H1 (cell line): ENCODE measurements around the gene HOXB8. TPM values are rescaled to one million over a fixed set of nuclear protein-coding genes. Genes with fewer than 3 reads are reported as not detected.
A peak's percentile ranks its signal among the peaks of the same experiment; 100 is the strongest.

ENCODE experiments used
- CTCF ChIA-PET: fragments of 300-600 bp; sonication (Branson Sonifier 250); formaldehyde crosslinking; loops from one replicate; lab custom pipeline; 2021; ENCODE audit not compliant: partially characterized antibody; lab: Charles Lee
- POLR2A ChIA-PET: fragments of 300-600 bp; sonication (Branson Sonifier 250); formaldehyde crosslinking; loops from one replicate; lab custom pipeline; 2021; ENCODE audit warnings: inconsistent platforms; ENCODE audit not compliant: partially characterized antibody; lab: Charles Lee
- DNase-seq, 2 experiments: peaks; one replicate each; pipeline versions ENCODE4 v3.0.0 to v3.0.0-alpha.2; 2010 to 2022; ENCODE audit warnings: low spot score in 2 of 2, low read depth in 1 of 2, mixed read lengths in 1 of 2
- FAIRE-seq: peaks from 2 replicates; lab custom pipeline; 2011; peaks lifted over from hg19 to GRCh38; lab: Jason Lieb, UNC
- H2AFZ ChIP-seq: 2 replicates; pipeline ENCODE4 v1.8.1; 2012; ENCODE audit warnings: low read length, inconsistent platforms
- H2AK5ac ChIP-seq: 2 replicates; pipeline ENCODE4 v1.6.1; 2013; ENCODE audit warnings: low read depth, low read length
- H2BK120ac ChIP-seq: replicated peaks from 2 replicates; pipeline ENCODE3; 2013; ENCODE audit warnings: low read depth, low read length, inconsistent platforms
- H2BK12ac ChIP-seq: 2 replicates; pipeline ENCODE4 v1.6.1; 2013; ENCODE audit warnings: low read depth, low read length
- H2BK15ac ChIP-seq: 2 replicates; pipeline ENCODE4 v1.6.1; 2013; ENCODE audit warnings: low read length
- H2BK20ac ChIP-seq: 2 replicates; pipeline ENCODE4 v1.6.1; 2013; ENCODE audit warnings: low read length
- H2BK5ac ChIP-seq: 2 replicates; pipeline ENCODE4 v1.6.1; 2013; ENCODE audit warnings: low read depth, low read length
- H3K14ac ChIP-seq: 2 replicates; pipeline ENCODE4 v1.6.1; 2013; ENCODE audit warnings: inconsistent platforms; ENCODE audit not compliant: insufficient read length
- H3K18ac ChIP-seq: 2 replicates; pipeline ENCODE4 v1.6.1; 2013; ENCODE audit warnings: low read length; ENCODE audit errors: extremely low read depth
- H3K23ac ChIP-seq: 2 replicates; pipeline ENCODE4 v1.6.1; 2013; ENCODE audit warnings: inconsistent platforms; ENCODE audit not compliant: insufficient read length
- H3K23me2 ChIP-seq: 2 replicates; pipeline ENCODE4 v1.6.1; 2013; ENCODE audit warnings: low read depth, low read length
- H3K27ac ChIP-seq: 2 replicates; pipeline ENCODE4 v1.6.1; 2011; ENCODE audit warnings: low read depth, low read length, inconsistent platforms
- H3K27me3 ChIP-seq, 4 experiments: replicated peaks in 1 of 4; 1 replicate in 1 of 4; 2 replicates in 3 of 4; pipeline versions ENCODE4 v1.6.1 to v1.8.1; 2011 to 2013; ENCODE audit warnings: low read length in 3 of 4, mild to moderate bottlenecking in 3 of 4, inconsistent platforms in 2 of 4, mixed read lengths in 2 of 4, moderate library complexity in 1 of 4; ENCODE audit not compliant: control insufficient read depth in 3 of 4, insufficient read depth in 3 of 4; ENCODE audit errors: extremely low read depth in 1 of 4
- H3K36me3 ChIP-seq, 4 experiments: 2 replicates each; pipeline versions ENCODE4 v1.6.1 to v1.8.1; 2011 to 2013; ENCODE audit warnings: mild to moderate bottlenecking in 4 of 4, low read length in 3 of 4, moderate library complexity in 2 of 4, control low read depth in 1 of 4, inconsistent platforms in 1 of 4; ENCODE audit not compliant: insufficient read depth in 4 of 4, control insufficient read depth in 2 of 4
- H3K4ac ChIP-seq: replicated peaks from 2 replicates; pipeline ENCODE3; 2013; ENCODE audit warnings: low read length, low read depth, mixed read lengths, inconsistent platforms; ENCODE audit not compliant: insufficient read length
- H3K4me1 ChIP-seq, 4 experiments: replicated peaks in 1 of 4; 1 replicate in 1 of 4; 2 replicates in 3 of 4; pipeline versions ENCODE4 v1.6.1 to v1.8.1; 2011 to 2013; ENCODE audit warnings: low read length in 3 of 4, inconsistent platforms in 2 of 4, mixed read lengths in 1 of 4; ENCODE audit not compliant: insufficient read depth in 4 of 4, control insufficient read depth in 3 of 4
- H3K4me2 ChIP-seq, 2 experiments: 2 replicates each; pipeline versions ENCODE4 v1.6.1 to v1.8.1; 2011 to 2013; ENCODE audit warnings: low read depth in 2 of 2, low read length in 2 of 2, control low read depth in 1 of 2, inconsistent platforms in 1 of 2, mild to moderate bottlenecking in 1 of 2; ENCODE audit not compliant: insufficient read depth in 1 of 2
- H3K4me3 ChIP-seq, 4 experiments: fragments of 200-600, 300-600 bp in 1 of 4; sonication (generic), shearing (Covaris generic), sonication (Bioruptor Twin) in 1 of 4; 2 replicates each; pipeline versions ENCODE4 v1.5.1 to v1.8.1; 2011 to 2016; ENCODE audit warnings: low read length in 4 of 4, low read depth in 3 of 4, control low read depth in 2 of 4, inconsistent platforms in 2 of 4, mild to moderate bottlenecking in 2 of 4, mixed read lengths in 1 of 4, moderate library complexity in 1 of 4; ENCODE audit not compliant: insufficient read depth in 2 of 4; ENCODE audit errors: extremely low read depth in 1 of 4
- H3K56ac ChIP-seq: replicated peaks from 2 replicates; pipeline ENCODE3; 2013; ENCODE audit warnings: low read depth, mild to moderate bottlenecking, mixed read lengths, low read length, inconsistent platforms; ENCODE audit not compliant: insufficient read length
- H3K79me1 ChIP-seq: 2 replicates; pipeline ENCODE4 v1.6.1; 2013; ENCODE audit warnings: low read depth, low read length, control low read depth
- H3K79me2 ChIP-seq, 2 experiments: 2 replicates each; pipeline versions ENCODE4 v1.6.1 to v1.8.1; 2012 to 2013; ENCODE audit warnings: low read length in 2 of 2, mild to moderate bottlenecking in 2 of 2, inconsistent platforms in 1 of 2; ENCODE audit not compliant: insufficient read depth in 2 of 2, control insufficient read depth in 1 of 2
- H3K9ac ChIP-seq, 4 experiments: replicated peaks in 1 of 4; 1 replicate in 1 of 4; 2 replicates in 3 of 4; pipeline versions ENCODE4 v1.6.1 to v1.8.1; 2011 to 2013; ENCODE audit warnings: low read depth in 3 of 4, low read length in 3 of 4, control low read depth in 2 of 4, mild to moderate bottlenecking in 2 of 4, moderate library complexity in 2 of 4, inconsistent platforms in 1 of 4; ENCODE audit errors: extremely low read depth in 1 of 4
- H3K9me3 ChIP-seq, 2 experiments: 2 replicates each; pipeline versions ENCODE4 v1.6.1 to v1.8.1; 2012 to 2013; ENCODE audit warnings: mild to moderate bottlenecking in 2 of 2, moderate library complexity in 2 of 2, control low read depth in 1 of 2, inconsistent platforms in 1 of 2, low read depth in 1 of 2, low read length in 1 of 2, mixed read lengths in 1 of 2; ENCODE audit not compliant: insufficient read depth in 2 of 2
- H4K20me1 ChIP-seq, 2 experiments: replicated peaks in 1 of 2; 2 replicates each; pipeline versions ENCODE3 to v1.8.1; 2011 to 2013; ENCODE audit warnings: inconsistent platforms in 2 of 2, low read length in 2 of 2, mild to moderate bottlenecking in 1 of 2; ENCODE audit not compliant: insufficient read depth in 2 of 2, control insufficient read depth in 1 of 2
- H4K5ac ChIP-seq: 2 replicates; pipeline ENCODE4 v1.6.1; 2013; ENCODE audit warnings: low read length, low read depth, mixed read lengths, inconsistent platforms; ENCODE audit not compliant: insufficient read length
- H4K8ac ChIP-seq: 2 replicates; pipeline ENCODE4 v1.8.0; 2013; ENCODE audit warnings: mild to moderate bottlenecking, moderate library complexity, low read length, inconsistent platforms; ENCODE audit not compliant: insufficient read depth; ENCODE audit errors: extremely low read depth
- H4K91ac ChIP-seq: replicated peaks from 2 replicates; pipeline ENCODE3; 2013; ENCODE audit warnings: low read length, mixed read lengths, inconsistent platforms; ENCODE audit not compliant: insufficient read length
- CHD1 ChIP-seq: IDR thresholded peaks from 2 replicates; pipeline ENCODE4 v1.6.1; 2012; ENCODE audit warnings: low read depth, low read length, improper control_type of control experiment
- CHD2 ChIP-seq: IDR thresholded peaks from 2 replicates; pipeline ENCODE4 v1.6.1; 2012; ENCODE audit warnings: low read length, improper control_type of control experiment
- CREB1 ChIP-seq: IDR thresholded peaks from 2 replicates; pipeline ENCODE4 v1.6.1; 2012; ENCODE audit warnings: inconsistent platforms
- KDM5A ChIP-seq: fragments of 200-600 bp; IDR thresholded peaks from 2 replicates; pipeline ENCODE4 v1.7.1; 2012; ENCODE audit warnings: mild to moderate bottlenecking, low read length, inconsistent platforms, mixed read lengths
- RNF2 ChIP-seq: fragments of 200-900, 300-1000 bp; sonication (generic); IDR thresholded peaks from 2 replicates; pipeline ENCODE4 v1.7.1; 2016; ENCODE audit warnings: borderline replicate concordance, low read depth, mild to moderate bottlenecking, antibody characterized with exemption, low read length; ENCODE audit not compliant: poor library complexity, severe bottlenecking; ENCODE audit errors: missing control alignments
- SIN3A ChIP-seq, 2 experiments: IDR thresholded peaks in 1 of 2; conservative IDR thresholded peaks in 1 of 2; 2 replicates each; pipeline ENCODE4 v1.6.1; 2011 to 2012; ENCODE audit warnings: low read length in 2 of 2, improper control_type of control experiment in 1 of 2, low read depth in 1 of 2, mild to moderate bottlenecking in 1 of 2
- polyA plus RNA-seq, 7 experiments: library from polyadenylated mRNA; depleted of rRNA in 3 of 7; stranded (reverse) in 5 of 7; unstranded in 2 of 7; fragments of >200 nt in 5 of 7; fragments of 200-250 nt in 2 of 7; gene quantifications; 1 replicate in 5 of 7; 2 replicates in 1 of 7; 4 replicates in 1 of 7; pipeline versions ENCODE4 v1.2.1 to v1.2.3, GENCODE V29; 2011 to 2013; ENCODE audit warnings: missing spikeins in 2 of 7, mixed read lengths in 2 of 7
- total RNA-seq: library from RNA; stranded (reverse); fragmentation: NEBNext Ultra II Directional; extraction: Animal tissue kit (Norgen Biotek cat#: 25700); gene quantifications from 2 replicates; pipeline ENCODE4 v1.2.1, GENCODE V29; 2021
- TF ChIP-seq, protein P1 (sequence below): IDR thresholded peaks from 2 replicates; pipeline ENCODE4 v1.6.1; 2012; ENCODE audit warnings: low read length, inconsistent platforms

Gene HOXB8
- total and polyA plus RNA-seq, 2 of the 8 experiments (the other 6 are each of a cell fraction or from before 2014, with no cell fraction given): not detected

DNA sequence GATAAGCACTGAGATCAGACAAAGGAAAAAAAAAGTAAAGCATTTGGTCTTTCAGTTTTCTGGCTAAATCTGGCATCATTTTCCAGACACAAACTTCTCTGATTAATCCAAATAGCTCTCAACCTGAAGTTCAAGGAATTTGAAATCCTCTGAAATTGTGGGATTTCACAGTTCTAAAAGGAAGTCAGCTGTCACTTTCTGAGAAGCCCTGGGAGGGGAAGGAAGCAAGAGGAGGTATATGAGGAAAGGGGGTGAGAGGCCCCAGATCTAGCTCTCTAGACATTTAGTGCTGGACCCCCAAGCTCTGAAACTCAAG lies 28.6 kb upstream of the HOXB8 start:
- DNase-seq (no peak), FAIRE-seq (no peak)
- Histone ChIP-seq H3K4me2 (no peak overlapping the region), H3K18ac (no peak overlapping the region), H3K4ac (no peak overlapping the region), H2AK5ac (no peak overlapping the region), H3K27me3 (peaks cover 97 to 100% (median 99%) of the 10 kb centered on the region in 4 experiments), H3K79me2 (no peaks in the 10 kb centered on the region), H3K27ac (no peak overlapping the region), H4K20me1 (peaks cover 6 to 28% of the 10 kb centered on the region in 2 experiments), H2BK20ac (no peak overlapping the region), H3K23ac (no peak overlapping the region), H4K5ac (no peak overlapping the region), H2BK12ac (no peak overlapping the region), H3K79me1 (no peaks in the 10 kb centered on the region), H3K36me3 (peaks cover 0 to 10% (median 0%) of the 10 kb centered on the region in 4 experiments; a peak in 1 of 8 replicates), H2BK15ac (no peak overlapping the region), H2AFZ (no peak overlapping the region), H4K8ac (no peak overlapping the region), H3K4me1 (peaks cover 0 to 14% (median 9%) of the 10 kb centered on the region in 4 experiments; a peak in 5 of 7 replicates), H2BK120ac (no peak overlapping the region)
- ChIA-PET CTCF (interaction anchor here (0.9 to 2.5 kb wide), 7 partner anchors 11 to 235 kb away, joined by 3 to 10 read pairs (median 3); no protein-coding TSS in a partner anchor), POLR2A (interaction anchor here (0.6 kb wide), 1 partner anchor 169 kb away, joined by 5 read pairs; no protein-coding TSS in a partner anchor)
- TF ChIP-seq SIN3A (conservative IDR thresholded peaks at IDR 0.05 in 1 of 2, IDR thresholded peaks at IDR 0.05 in 1 of 2; ENCODE audit: low read depth in 1 of 2, low read length in 2 of 2): no peak
- TF ChIP-seq KDM5A: no peak
- no peak for TF ChIP-seq CREB1
- TF ChIP-seq CHD2: no peak
- TF ChIP-seq CHD1: no peak
- peak; percentile 47 for TF ChIP-seq RNF2
- TF ChIP-seq, protein P1, sequence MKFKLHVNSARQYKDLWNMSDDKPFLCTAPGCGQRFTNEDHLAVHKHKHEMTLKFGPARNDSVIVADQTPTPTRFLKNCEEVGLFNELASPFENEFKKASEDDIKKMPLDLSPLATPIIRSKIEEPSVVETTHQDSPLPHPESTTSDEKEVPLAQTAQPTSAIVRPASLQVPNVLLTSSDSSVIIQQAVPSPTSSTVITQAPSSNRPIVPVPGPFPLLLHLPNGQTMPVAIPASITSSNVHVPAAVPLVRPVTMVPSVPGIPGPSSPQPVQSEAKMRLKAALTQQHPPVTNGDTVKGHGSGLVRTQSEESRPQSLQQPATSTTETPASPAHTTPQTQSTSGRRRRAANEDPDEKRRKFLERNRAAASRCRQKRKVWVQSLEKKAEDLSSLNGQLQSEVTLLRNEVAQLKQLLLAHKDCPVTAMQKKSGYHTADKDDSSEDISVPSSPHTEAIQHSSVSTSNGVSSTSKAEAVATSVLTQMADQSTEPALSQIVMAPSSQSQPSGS: no peak
- TF ChIP-seq, all 59 proteins: peak for 1
- Histone ChIP-seq H3K23me2 (peaks cover 3% of the 10 kb centered on the region; the same call in 1 of the 2 replicates), H3K9ac (no peak overlapping the region), H3K56ac (no peak overlapping the region), H2BK5ac (no peak overlapping the region), H3K4me3 (no peak overlapping the region), H3K14ac (no peak overlapping the region), H3K9me3 (no peaks in the 10 kb centered on the region), H4K91ac (no peak overlapping the region)
